Measurements from ENCODE around the gene GNPDA1.

- TF ChIP-seq POLR2A (IDR thresholded peaks at IDR 0.05), result no peak
- TF ChIP-seq, protein P1, sequence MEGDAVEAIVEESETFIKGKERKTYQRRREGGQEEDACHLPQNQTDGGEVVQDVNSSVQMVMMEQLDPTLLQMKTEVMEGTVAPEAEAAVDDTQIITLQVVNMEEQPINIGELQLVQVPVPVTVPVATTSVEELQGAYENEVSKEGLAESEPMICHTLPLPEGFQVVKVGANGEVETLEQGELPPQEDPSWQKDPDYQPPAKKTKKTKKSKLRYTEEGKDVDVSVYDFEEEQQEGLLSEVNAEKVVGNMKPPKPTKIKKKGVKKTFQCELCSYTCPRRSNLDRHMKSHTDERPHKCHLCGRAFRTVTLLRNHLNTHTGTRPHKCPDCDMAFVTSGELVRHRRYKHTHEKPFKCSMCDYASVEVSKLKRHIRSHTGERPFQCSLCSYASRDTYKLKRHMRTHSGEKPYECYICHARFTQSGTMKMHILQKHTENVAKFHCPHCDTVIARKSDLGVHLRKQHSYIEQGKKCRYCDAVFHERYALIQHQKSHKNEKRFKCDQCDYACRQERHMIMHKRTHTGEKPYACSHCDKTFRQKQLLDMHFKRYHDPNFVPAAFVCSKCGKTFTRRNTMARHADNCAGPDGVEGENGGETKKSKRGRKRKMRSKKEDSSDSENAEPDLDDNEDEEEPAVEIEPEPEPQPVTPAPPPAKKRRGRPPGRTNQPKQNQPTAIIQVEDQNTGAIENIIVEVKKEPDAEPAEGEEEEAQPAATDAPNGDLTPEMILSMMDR (IDR thresholded peaks at IDR 0.05 in 4 of 5, conservative IDR thresholded peaks at IDR 0.05 in 1 of 5), result no peak
These were observed 54.7 kb downstream of the GNPDA1 start, which contains the start of gene PCDH12 for GRCh38 chr5:141958113-141958512.

All from gastrocnemius medialis (tissue), 4 donors.